GM18517 (cell line): ENCODE data around the gene ACOX3.
A peak's percentile ranks its signal among the peaks of the same experiment; 100 is the strongest.
"Not testable (repeated sequence)": the region's sequence is repeated elsewhere in the genome, so short reads cannot be mapped to it uniquely, and the experiment has no call there.

Source experiments
- ATAC-seq: cut with Tn5 transposase; IDR thresholded peaks from one replicate; pipeline ENCODE4 v1.9.1; 2021; ENCODE audit warnings: mild to moderate bottlenecking, moderate library complexity; ENCODE audit not compliant: unreplicated experiment

The ACOX3 gene

DNA sequence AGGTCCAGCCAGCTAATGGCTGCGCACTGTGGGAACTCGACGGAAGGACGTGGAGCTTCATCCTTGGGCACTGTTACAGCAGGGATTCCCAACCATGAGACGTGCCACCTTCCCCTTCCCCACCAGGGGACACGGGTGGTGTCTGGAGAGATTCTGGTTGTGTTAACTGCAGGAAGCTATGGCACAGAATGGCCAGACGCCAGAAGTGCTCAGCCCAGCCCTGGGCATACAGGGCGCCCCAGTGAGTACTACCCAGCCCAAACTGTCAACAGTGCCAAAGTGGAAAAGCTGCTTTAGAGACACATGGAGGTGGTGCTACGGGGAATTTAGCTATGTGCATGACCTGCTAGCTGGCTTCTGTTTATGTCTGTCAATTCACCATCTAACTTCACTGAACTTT, 32.8 kb downstream of the ACOX3 start:
- no peak for ATAC-seq

DNA sequence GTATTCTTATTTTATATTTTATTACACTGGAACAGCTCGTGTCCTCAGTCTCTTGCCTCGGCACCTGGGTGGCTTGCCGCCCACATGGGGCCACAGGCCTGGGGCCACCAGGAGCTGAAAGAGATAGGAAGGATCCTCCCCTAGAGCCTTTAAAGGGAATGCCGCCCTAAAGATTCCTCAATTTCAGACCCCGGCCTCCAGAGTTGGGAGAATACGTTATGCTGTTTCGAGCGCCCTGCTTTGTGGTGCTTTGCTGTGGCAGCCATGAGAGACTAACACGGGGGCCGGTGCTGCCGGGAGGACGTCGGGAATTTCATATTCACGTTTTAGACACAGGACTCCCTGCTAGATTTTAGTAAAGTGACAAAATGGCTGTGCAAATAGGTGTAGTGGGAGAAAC, 33.2 kb downstream of the ACOX3 start:
- no peak for ATAC-seq

GRCh38 chr4:8406887-8407286, 33.6 kb downstream of the ACOX3 start:
- ATAC-seq: not testable (repeated sequence)

DNA sequence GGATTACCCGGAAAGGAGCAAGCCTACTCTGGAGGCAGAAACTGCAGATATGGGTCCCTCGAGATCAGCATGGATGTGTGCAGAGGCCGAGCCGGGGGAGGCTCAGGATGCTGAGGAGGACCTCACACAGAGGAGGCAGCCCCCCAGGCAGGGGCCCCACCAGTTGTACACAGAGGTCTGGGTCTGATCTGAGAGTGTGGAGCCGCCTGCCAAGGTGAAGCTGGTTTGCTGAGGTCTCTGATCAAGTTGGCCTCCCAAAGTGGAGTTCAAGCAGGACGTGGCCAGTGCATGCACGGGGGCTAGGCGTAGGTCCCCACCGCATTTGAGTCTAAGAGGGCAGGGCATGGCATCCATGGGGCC, 35.0 kb downstream of the ACOX3 start:
- no peak for ATAC-seq

- no peak for ATAC-seq
Measured at GRCh38 chr4:8404791-8405515, 35.6 kb downstream of the ACOX3 start.

- no peak for ATAC-seq
Measured at GRCh38 chr4:8403976-8404375, 36.5 kb downstream of the ACOX3 start.

GRCh38 chr4:8403173-8403753, 37.3 kb downstream of the ACOX3 start:
- no peak for ATAC-seq

DNA sequence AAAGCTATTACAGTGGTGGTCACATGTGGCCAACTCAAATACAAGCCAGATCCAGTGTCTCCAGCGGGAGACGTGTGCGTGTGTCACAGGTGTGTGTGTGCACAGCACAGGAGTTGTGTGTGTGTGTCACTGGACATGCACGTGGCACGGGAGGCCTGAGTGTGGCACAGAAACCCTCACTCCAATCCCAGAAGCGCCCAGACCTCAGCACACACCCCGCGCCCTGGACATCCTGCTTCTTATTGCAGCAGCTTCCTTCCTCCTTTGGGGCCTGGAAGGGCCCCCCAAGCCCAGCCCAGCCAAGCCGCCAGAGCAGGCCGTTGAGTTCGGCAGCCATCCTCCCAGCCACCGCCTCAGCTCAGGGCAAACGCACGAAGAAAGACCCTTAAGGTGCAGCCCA, 37.9 kb downstream of the ACOX3 start:
- no peak for ATAC-seq

- ATAC-seq: no peak
Measured at GRCh38 chr4:8402181-8402597, 38.3 kb downstream of the ACOX3 start.

- no peak for ATAC-seq
Measured at GRCh38 chr4:8401665-8402064, 38.9 kb downstream of the ACOX3 start.

DNA sequence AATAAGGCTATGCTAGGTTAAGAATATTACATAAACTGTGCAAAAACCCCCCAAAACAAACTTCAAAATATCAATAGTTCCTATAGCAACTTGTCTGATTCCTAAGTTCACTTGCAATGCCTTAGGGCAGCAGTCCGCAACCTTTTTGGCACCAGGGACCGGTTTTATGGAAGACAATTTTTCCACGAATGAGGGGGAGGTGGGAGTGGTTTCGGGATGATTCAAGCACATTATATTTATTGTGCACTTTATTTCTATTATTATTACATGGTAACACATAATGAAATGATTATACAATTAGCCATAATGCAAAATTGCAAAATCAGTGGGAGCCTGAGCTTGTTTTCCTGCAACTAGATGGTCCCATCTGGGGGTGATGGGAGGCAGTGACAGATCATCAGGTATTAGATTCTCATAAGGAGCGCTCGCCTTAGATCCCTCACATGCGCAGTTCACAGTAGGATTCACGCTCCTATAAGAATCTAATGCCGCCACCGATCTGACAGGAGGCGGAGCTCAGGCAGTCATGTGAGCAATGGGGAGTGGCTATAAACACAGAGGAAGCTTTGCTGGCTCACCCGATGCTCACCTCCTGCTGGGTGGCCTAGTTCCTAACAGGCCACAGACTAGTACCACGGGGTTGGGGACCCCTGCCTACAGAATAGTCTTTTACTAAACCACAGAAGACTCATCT, 39.7 kb downstream of the ACOX3 start:
- ATAC-seq: no peak

DNA sequence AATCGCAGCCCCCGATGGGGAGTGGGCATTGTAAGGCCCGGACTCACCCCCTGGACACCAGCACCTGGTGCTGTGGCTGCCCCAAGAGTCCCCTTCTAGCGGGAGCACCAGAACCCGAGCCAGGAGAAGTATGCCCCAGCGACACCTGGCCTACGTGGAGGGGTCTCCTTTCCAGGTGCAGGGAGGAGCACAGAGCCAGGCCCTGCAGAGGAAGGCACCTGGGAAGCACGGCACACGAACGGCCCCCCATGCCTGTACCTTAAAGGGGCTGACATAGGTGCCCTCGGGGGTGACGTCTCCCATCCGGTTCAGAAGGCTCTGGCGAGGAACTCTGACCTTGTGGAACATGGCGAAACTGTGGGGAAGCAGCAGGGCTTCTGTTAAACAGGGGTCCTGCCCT, 41.2 kb downstream of the ACOX3 start:
- no peak for ATAC-seq

DNA sequence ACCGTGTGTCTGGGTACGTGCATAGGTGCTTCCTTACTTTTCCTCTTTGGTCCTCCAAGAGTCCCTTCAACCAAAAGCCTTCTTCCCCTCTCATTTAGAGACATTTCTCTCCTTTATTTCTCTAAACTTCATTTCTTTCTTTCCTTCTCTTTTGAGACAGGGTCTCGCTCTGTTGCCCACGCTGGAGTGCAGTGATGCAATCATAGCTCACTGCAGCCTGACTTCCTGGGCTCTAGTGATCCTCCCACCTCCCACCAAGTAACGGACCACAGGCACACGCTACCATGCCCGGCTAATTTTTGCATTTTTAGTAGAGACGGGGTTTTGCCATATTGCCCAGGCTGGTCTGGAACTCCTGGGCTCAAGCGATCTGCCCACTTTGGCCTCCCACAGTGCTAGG, 42.2 kb downstream of the ACOX3 start:
- no peak for ATAC-seq

DNA sequence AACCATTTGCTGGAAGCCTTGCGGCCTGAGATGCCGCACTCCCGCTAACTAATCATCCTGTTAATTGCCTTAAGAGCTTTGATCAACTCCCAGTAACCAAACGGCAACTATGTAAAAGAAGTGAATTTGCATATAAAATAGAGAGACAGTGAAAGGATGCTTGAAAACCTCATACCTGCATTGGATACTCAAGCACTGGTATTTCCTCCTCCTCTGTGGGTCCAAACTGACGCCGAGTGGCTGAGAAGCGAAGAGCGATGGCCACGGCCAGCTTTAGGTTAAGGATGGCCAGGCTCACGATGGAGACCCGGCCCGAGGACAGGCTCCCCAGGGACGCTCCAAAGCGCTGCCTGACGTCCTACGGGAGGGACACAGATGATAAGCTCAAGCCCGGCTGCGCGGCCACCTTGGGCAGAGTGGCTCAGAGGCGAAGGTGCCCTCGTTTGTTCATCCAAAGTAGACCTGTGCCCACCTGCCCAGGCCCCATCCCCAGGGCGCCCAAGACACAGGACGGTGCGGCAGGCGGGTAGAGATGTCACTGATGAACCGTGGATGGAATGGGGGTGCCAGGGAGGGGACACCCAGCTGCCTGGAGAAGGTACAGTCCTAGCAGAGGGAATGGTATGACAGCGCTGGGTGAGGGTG, 43.6 kb downstream of the ACOX3 start:
- no peak for ATAC-seq

DNA sequence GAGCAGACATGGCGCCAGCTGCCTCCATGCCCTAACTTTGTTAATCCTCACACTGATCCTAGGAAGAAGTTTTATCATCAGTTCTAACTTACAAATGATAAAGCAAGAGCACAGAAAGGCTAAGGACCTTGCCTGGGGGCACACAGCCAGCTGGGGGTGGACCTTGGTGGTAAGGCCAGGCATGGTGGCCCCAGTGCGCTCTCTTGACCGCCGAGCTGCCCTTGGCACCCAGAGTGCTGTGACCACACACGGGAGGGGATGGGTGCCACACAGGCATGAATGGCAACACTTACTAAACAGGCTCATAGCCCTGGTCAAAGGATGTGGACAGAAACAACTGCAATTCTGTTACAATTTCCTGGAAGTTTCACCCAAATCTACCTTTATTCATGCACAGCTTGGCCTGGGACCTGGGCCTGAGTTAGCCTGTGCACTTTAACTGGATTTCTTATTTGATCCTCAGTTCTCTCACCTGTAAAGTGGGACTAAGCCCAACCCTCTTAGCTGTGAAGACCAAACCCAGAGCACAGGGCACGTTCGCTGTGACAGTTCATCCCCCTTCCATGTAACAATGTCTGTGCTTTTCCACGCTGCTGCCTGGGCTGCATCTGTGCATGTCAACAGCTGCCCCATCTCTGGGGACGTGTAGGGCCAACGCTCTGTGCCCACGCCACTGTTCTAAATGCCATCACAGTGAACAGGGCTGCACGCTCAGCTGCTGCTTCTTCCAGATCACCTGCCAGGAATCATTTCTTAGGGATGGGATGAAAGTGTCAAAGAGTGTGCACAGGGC, 44.8 kb downstream of the ACOX3 start:
- ATAC-seq: no peak

GRCh38 chr4:8394806-8395205, 45.7 kb downstream of the ACOX3 start:
- no peak for ATAC-seq

DNA sequence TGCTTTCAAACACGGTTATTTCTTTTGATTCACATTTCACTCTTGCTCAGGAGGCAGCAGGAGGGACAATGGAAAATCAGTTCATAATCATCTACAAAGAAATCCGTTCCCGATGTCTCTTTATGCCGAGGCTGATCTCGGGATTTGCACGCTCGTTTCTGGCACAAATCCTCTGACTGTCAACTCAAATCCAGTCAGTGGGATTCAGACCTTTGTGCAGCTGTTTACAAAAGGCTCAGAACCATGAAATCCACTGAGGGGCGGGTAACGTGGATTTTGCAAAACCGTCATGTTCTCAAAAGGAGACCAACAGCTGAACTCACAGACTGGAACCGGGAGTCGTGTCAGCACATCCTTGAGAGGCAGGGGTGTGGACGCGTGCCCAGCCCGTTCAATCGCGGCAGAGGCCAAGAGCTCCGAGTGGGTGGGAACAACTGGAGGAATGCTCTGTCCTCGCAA, 46.4 kb downstream of the ACOX3 start:
- no peak for ATAC-seq

DNA sequence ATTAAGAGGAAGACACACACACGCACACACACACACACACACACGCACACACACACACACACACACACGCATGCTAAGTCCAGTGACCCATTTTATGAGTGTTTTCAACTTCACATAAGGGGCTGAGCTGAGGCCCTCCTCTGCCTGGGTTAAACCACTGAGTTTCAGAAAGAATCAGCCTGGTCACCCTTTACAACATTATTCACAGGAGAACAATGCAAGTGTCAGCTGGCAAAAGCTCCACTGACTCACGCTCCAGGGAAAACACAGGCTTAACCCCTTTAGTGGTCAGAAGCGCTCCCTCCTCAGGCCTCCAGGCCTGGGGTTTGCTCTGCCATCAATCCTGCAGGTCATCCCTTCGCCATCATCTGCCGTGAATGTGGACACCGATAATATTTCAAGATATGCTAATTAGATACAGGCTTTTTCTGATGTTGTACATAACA, 46.9 kb downstream of the ACOX3 start:
- no peak for ATAC-seq

DNA sequence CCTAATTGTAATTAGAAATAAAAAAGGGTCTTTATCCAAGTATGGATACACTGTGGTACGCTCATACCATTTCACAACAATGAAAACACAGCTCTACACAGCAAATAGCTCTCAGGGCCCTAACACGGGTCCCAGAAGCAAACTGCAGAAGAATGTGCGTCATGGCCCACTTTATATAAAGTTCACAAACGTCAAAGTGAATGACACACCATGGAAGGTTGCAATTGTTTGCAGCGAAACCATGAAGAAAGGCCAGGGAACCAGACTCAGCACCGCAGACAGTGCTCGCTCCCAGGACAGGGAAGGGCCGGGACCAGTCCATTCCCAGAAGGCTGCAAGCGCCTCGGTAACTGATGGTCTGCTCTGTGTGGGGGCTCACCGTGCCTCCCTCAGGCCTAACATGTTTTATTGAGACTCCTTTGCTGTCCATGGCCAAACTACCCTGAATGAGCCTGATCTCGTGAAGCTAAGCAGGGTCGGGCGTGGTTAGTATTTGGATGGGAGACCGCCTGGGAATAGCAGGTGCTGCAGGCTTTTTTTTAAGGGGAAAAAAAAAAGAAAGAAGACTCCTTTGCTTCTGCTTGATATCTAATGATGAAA, 47.8 kb downstream of the ACOX3 start:
- no peak for ATAC-seq

- peak; percentile 80 for ATAC-seq
Measured at GRCh38 chr4:8391972-8392371, 48.6 kb downstream of the ACOX3 start.
